ENCODE results near the gene C11orf91. TPM values are rescaled to one million over a fixed set of nuclear protein-coding genes. Genes with fewer than 3 reads are reported as not detected.

C11orf91 gene
- total RNA-seq, 1 donor from 2014 or later: not detected

GRCh38 chr11:33700063-33700501, 544 bp downstream of the C11orf91 start:
- peak in 1 of 2 donors; percentile 88 for DNase-seq (ENCODE audit: extremely low spot score in 2 of 2)
- H3K4me1 ChIP-seq: peaks cover 31% of the 10 kb centered on the region
- H3K9me3 ChIP-seq: no peaks in the 10 kb centered on the region
- intact Hi-C loops (cut with DNase I): loop anchor here (5.0 to 10.0 kb wide), 2 partner anchors 37 to 235 kb away; partner anchors contain the start of gene CD59
- no peaks in the 10 kb centered on the region for H3K36me3 ChIP-seq
- H3K4me3 ChIP-seq: peak overlapping the region; percentile 51 to 64
- H3K27ac ChIP-seq: peak overlapping the region; percentile 75
- no peak for TF ChIP-seq POLR2A (IDR thresholded peaks at IDR 0.05)
- TF ChIP-seq CTCF (IDR thresholded peaks at IDR 0.05): no peak
- no peak for TF ChIP-seq POLR2AphosphoS5 (IDR thresholded peaks at IDR 0.05; ENCODE audit: insufficient read depth in 1 of 2, low read depth in 1 of 2)
- no peaks in the 10 kb centered on the region for H3K27me3 ChIP-seq

- Histone ChIP-seq H3K27ac (peak overlapping the region; percentile 75), H3K9me3 (no peaks in the 10 kb centered on the region), H3K4me1 (peaks cover 36% of the 10 kb centered on the region), H3K4me3 (peak overlapping the region in 1 of 2 donors; percentile 51), H3K27me3 (no peaks in the 10 kb centered on the region), H3K36me3 (no peaks in the 10 kb centered on the region)
- peak in 1 of 2 donors; percentile 76 for DNase-seq (ENCODE audit: extremely low spot score in 2 of 2)
- intact Hi-C loops (cut with DNase I): loop anchor here (1.0 to 10.0 kb wide), 3 partner anchors 38 to 442 kb away; partner anchors contain the start of genes CD59 and HIPK3
- TF ChIP-seq POLR2A (IDR thresholded peaks at IDR 0.05): no peak
- no peak for TF ChIP-seq POLR2AphosphoS5 (IDR thresholded peaks at IDR 0.05; ENCODE audit: insufficient read depth in 1 of 2, low read depth in 1 of 2)
- no peak for TF ChIP-seq CTCF (IDR thresholded peaks at IDR 0.05)
Observed at GRCh38 chr11:33699515-33700062, 1.0 kb downstream of the C11orf91 start.

GRCh38 chr11:33698921-33699320, 1.7 kb downstream of the C11orf91 start:
- TF ChIP-seq CTCF (IDR thresholded peaks at IDR 0.05) (no peak), POLR2A (IDR thresholded peaks at IDR 0.05) (no peak), POLR2AphosphoS5 (IDR thresholded peaks at IDR 0.05; ENCODE audit: insufficient read depth in 1 of 2, low read depth in 1 of 2) (no peak)
- no peaks in the 10 kb centered on the region for H3K9me3 ChIP-seq
- no peak for DNase-seq (ENCODE audit: extremely low spot score in 2 of 2)
- H3K4me3 ChIP-seq: no peak overlapping the region
- H3K27ac ChIP-seq: no peak overlapping the region
- intact Hi-C loops (cut with DNase I): loop anchor here (1.0 kb wide), 1 partner anchor 442 kb away; the partner anchor contains the start of gene HIPK3
- no peaks in the 10 kb centered on the region for H3K36me3 ChIP-seq
- H3K4me1 ChIP-seq: peaks cover 42% of the 10 kb centered on the region
- no peaks in the 10 kb centered on the region for H3K27me3 ChIP-seq

- TF ChIP-seq POLR2A (IDR thresholded peaks at IDR 0.05) (no peak), CTCF (IDR thresholded peaks at IDR 0.05) (no peak), POLR2AphosphoS5 (IDR thresholded peaks at IDR 0.05; ENCODE audit: insufficient read depth in 1 of 2, low read depth in 1 of 2) (no peak)
- H3K4me1 ChIP-seq: peaks cover 49% of the 10 kb centered on the region
- intact Hi-C loops (cut with DNase I): no loop called here
Observed at GRCh38 chr11:33697997-33698396, 2.6 kb downstream of the C11orf91 start.

More at GRCh38 chr11:33697997-33698396, 2.6 kb downstream of the C11orf91 start:
- Histone ChIP-seq H3K4me3 (no peak overlapping the region), H3K36me3 (no peaks in the 10 kb centered on the region), H3K27ac (no peak overlapping the region), H3K9me3 (no peaks in the 10 kb centered on the region), H3K27me3 (no peaks in the 10 kb centered on the region)
- DNase-seq (ENCODE audit: extremely low spot score in 2 of 2): no peak

All from vagina (tissue), 2 donors.